ENCODE measurements around the gene SH3YL1. TPM values are rescaled to one million over a fixed set of nuclear protein-coding genes. Genes with fewer than 3 reads are reported as not detected.

SH3YL1 gene
- total RNA-seq, 1 experiment from 2014 or later, result 28.4 TPM

DNA sequence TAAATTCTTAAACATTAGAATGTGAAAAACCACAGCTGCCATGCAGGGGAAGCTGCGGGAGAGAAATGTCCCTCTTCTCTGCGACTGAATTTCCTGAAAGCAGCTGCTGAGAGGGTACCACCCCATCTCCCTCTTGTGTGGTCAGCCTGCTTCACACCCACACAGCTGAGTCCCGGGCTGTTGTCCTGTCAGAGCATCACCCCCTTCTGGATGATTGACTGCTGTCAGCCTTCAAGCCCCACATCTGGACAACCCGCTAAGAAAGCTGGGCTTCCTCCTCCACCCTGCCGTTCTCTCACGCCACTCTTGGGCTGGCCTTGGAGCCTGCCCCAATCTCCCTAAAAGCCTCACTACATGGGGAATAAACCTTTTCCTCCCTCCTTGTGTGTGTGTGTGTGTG is 26.0 kb downstream of the SH3YL1 start:
- Histone ChIP-seq H3K4me3 (ENCODE audit: low read depth in 2 of 2, low read length in 2 of 2) (no peak overlapping the region), H3K27ac (ENCODE audit: low read length) (no peak overlapping the region), H3K36me3 (ENCODE audit: control insufficient read depth, insufficient read depth, low read length) (no peaks in the 10 kb centered on the region), H3K27me3 (ENCODE audit: control insufficient read depth, insufficient read depth, low read length) (no peaks in the 10 kb centered on the region), H3K9me3 (ENCODE audit: control insufficient read depth, insufficient read depth, low read depth, low read length) (0 out of 2 replicates have a peak, but pooled peaks cover 3% of the 10 kb centered on the region), H3K4me1 (ENCODE audit: control insufficient read depth, insufficient read depth, low read length) (no peaks in the 10 kb centered on the region)
- POLR2A ChIA-PET, result interaction anchor here (0.6 kb wide), 1 partner anchor 24 kb away, joined by 3 read pairs; no protein-coding TSS in a partner anchor
- TSS peak; percentile 46 for BruUV-seq (replicated peaks)
- no peak for DNase-seq (ENCODE audit: low read depth, low spot score)
- TF ChIP-seq, protein P1, sequence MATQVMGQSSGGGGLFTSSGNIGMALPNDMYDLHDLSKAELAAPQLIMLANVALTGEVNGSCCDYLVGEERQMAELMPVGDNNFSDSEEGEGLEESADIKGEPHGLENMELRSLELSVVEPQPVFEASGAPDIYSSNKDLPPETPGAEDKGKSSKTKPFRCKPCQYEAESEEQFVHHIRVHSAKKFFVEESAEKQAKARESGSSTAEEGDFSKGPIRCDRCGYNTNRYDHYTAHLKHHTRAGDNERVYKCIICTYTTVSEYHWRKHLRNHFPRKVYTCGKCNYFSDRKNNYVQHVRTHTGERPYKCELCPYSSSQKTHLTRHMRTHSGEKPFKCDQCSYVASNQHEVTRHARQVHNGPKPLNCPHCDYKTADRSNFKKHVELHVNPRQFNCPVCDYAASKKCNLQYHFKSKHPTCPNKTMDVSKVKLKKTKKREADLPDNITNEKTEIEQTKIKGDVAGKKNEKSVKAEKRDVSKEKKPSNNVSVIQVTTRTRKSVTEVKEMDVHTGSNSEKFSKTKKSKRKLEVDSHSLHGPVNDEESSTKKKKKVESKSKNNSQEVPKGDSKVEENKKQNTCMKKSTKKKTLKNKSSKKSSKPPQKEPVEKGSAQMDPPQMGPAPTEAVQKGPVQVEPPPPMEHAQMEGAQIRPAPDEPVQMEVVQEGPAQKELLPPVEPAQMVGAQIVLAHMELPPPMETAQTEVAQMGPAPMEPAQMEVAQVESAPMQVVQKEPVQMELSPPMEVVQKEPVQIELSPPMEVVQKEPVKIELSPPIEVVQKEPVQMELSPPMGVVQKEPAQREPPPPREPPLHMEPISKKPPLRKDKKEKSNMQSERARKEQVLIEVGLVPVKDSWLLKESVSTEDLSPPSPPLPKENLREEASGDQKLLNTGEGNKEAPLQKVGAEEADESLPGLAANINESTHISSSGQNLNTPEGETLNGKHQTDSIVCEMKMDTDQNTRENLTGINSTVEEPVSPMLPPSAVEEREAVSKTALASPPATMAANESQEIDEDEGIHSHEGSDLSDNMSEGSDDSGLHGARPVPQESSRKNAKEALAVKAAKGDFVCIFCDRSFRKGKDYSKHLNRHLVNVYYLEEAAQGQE (IDR thresholded peaks at IDR 0.05; ENCODE audit: insufficient read depth in 1 of 2, low read depth in 2 of 2, low read length in 1 of 2), result no peak
- TF ChIP-seq POLR2AphosphoS5 (IDR thresholded peaks at IDR 0.05; ENCODE audit: low read depth, low read length) (no peak), CTCF (IDR thresholded peaks at IDR 0.05) (no peak), SIN3A (IDR thresholded peaks at IDR 0.05; ENCODE audit: borderline replicate concordance, insufficient read depth, low read depth, low read length) (no peak), TCF7L2 (IDR thresholded peaks at IDR 0.05; ENCODE audit: low read depth, low read length) (no peak)
- in situ Hi-C loops (cut with HindIII; ENCODE audit: low pct_unique_long_range_greater_than_20kb, low sequenced_read_pairs) (no loop called here), intact Hi-C loops (cut with micrococcal nuclease; ENCODE audit: unreplicated experiment) (no loop called here)
- CTCF ChIA-PET, result no interaction called here
- ATAC-seq, result no peak

- intact Hi-C loops (cut with micrococcal nuclease; ENCODE audit: unreplicated experiment) (no loop called here), in situ Hi-C loops (cut with HindIII; ENCODE audit: low pct_unique_long_range_greater_than_20kb, low sequenced_read_pairs) (no loop called here)
- H3K4me3 ChIP-seq (ENCODE audit: low read depth in 2 of 2, low read length in 2 of 2), result no peak overlapping the region
- no peaks in the 10 kb centered on the region for H3K9me3 ChIP-seq (ENCODE audit: control insufficient read depth, insufficient read depth, low read depth, low read length)
- no peak for ATAC-seq
- H3K27me3 ChIP-seq (ENCODE audit: control insufficient read depth, insufficient read depth, low read length), result no peaks in the 10 kb centered on the region
- CTCF ChIA-PET, result no interaction called here
- no peaks in the 10 kb centered on the region for H3K36me3 ChIP-seq (ENCODE audit: control insufficient read depth, insufficient read depth, low read length)
- H3K4me1 ChIP-seq (ENCODE audit: control insufficient read depth, insufficient read depth, low read length), result no peaks in the 10 kb centered on the region
- POLR2A ChIA-PET, result interaction anchor here (0.6 kb wide), 1 partner anchor 25 kb away, joined by 3 read pairs; no protein-coding TSS in a partner anchor
- no peak for DNase-seq (ENCODE audit: low read depth, low spot score)
- H3K27ac ChIP-seq (ENCODE audit: low read length), result no peak overlapping the region
- TF ChIP-seq, protein P1 (IDR thresholded peaks at IDR 0.05; ENCODE audit: insufficient read depth in 1 of 2, low read depth in 2 of 2, low read length in 1 of 2), result no peak
- TF ChIP-seq CTCF (IDR thresholded peaks at IDR 0.05) (no peak), TCF7L2 (IDR thresholded peaks at IDR 0.05; ENCODE audit: low read depth, low read length) (no peak), SIN3A (IDR thresholded peaks at IDR 0.05; ENCODE audit: borderline replicate concordance, insufficient read depth, low read depth, low read length) (no peak), POLR2AphosphoS5 (IDR thresholded peaks at IDR 0.05; ENCODE audit: low read depth, low read length) (no peak)
- no TSS peak for BruUV-seq (replicated peaks)
Observed at GRCh38 chr2:236993-237539, 26.8 kb downstream of the SH3YL1 start.

Measured in Panc1 (cell line).